ENCODE measurements around the gene BRSK2. TPM values are rescaled to one million over a fixed set of nuclear protein-coding genes. Genes with fewer than 3 reads are reported as not detected.

BRSK2 gene
- total and polyA plus RNA-seq, 4 donors = 0.35 to 0.56 (median 0.52) TPM

- DNase-seq (no peak), ATAC-seq (ENCODE audit: insufficient read depth, low FRiP score) (no peak)
- TF ChIP-seq CTCF (IDR thresholded peaks at IDR 0.05; ENCODE audit: control extremely low read depth, extremely low read depth) = no peak
- Histone ChIP-seq H3K9me3 (ENCODE audit: control insufficient read depth in 4 of 4, insufficient read depth in 3 of 4, low read length in 3 of 4) (no peaks in the 10 kb centered on the region), H3K27ac (ENCODE audit: low read depth in 1 of 2, low read length in 1 of 2) (peak overlapping the region in 1 of 2 donors; percentile 57), H3K4me1 (ENCODE audit: control insufficient read depth in 5 of 5, insufficient read depth in 5 of 5, low read length in 5 of 5) (peaks cover 1 to 47% (median 9%) of the 10 kb centered on the region in 5 donors), H3K27me3 (ENCODE audit: control insufficient read depth in 3 of 3, insufficient read depth in 3 of 3, low read length in 2 of 3) (no peaks in the 10 kb centered on the region), H3K4me3 (no peak overlapping the region), H3K9ac (ENCODE audit: insufficient read depth in 1 of 2, low read length in 2 of 2) (no peak overlapping the region), H3K36me3 (ENCODE audit: control insufficient read depth in 4 of 4, insufficient read depth in 4 of 4, low read length in 4 of 4) (peaks cover 3 to 42% (median 11%) of the 10 kb centered on the region in 4 donors)
- 93 to 94% methylated on average over 16 of the region's 16 CpGs for WGBS, 2 donors
Observed at GRCh38 chr11:1481861-1482441, 92.2 kb downstream of the BRSK2 start.

GRCh38 chr11:1482581-1483444, 93.1 kb downstream of the BRSK2 start:
- Histone ChIP-seq H3K9ac (ENCODE audit: insufficient read depth in 1 of 2, low read length in 2 of 2) (no peak overlapping the region), H3K4me3 (no peak overlapping the region), H3K36me3 (ENCODE audit: control insufficient read depth in 4 of 4, insufficient read depth in 4 of 4, low read length in 4 of 4) (peaks cover 1 to 39% (median 9%) of the 10 kb centered on the region in 4 donors), H3K9me3 (ENCODE audit: control insufficient read depth in 4 of 4, insufficient read depth in 3 of 4, low read length in 3 of 4) (no peaks in the 10 kb centered on the region), H3K4me1 (ENCODE audit: control insufficient read depth in 5 of 5, insufficient read depth in 5 of 5, low read length in 5 of 5) (peaks cover 9 to 55% (median 9%) of the 10 kb centered on the region in 5 donors), H3K27ac (ENCODE audit: low read depth in 1 of 2, low read length in 1 of 2) (peak overlapping the region in 1 of 2 donors; percentile 57), H3K27me3 (ENCODE audit: control insufficient read depth in 3 of 3, insufficient read depth in 3 of 3, low read length in 2 of 3) (no peaks in the 10 kb centered on the region)
- no peak for TF ChIP-seq CTCF (IDR thresholded peaks at IDR 0.05; ENCODE audit: control extremely low read depth, extremely low read depth)
- no peak for DNase-seq
- 70 to 88% methylated on average over 32 of the region's 32 CpGs for whole genome bisulfite sequencing, 2 donors
- peak; percentile 33 for ATAC-seq (ENCODE audit: insufficient read depth, low FRiP score)

- H3K4me3 ChIP-seq = no peak overlapping the region
- 52 to 64% methylated on average over 6 of the region's 6 CpGs for WGBS, 2 donors
- H3K4me1 ChIP-seq (ENCODE audit: control insufficient read depth in 5 of 5, insufficient read depth in 5 of 5, low read length in 5 of 5) = peaks cover 9 to 62% (median 9%) of the 10 kb centered on the region in 5 donors
- TF ChIP-seq CTCF (IDR thresholded peaks at IDR 0.05; ENCODE audit: control extremely low read depth, extremely low read depth) = no peak
- ATAC-seq (ENCODE audit: insufficient read depth, low FRiP score) (no peak), DNase-seq (no peak)
- no peaks in the 10 kb centered on the region for H3K27me3 ChIP-seq (ENCODE audit: control insufficient read depth in 3 of 3, insufficient read depth in 3 of 3, low read length in 2 of 3)
- no peak overlapping the region for H3K9ac ChIP-seq (ENCODE audit: insufficient read depth in 1 of 2, low read length in 2 of 2)
- no peaks in the 10 kb centered on the region for H3K9me3 ChIP-seq (ENCODE audit: control insufficient read depth in 4 of 4, insufficient read depth in 3 of 4, low read length in 3 of 4)
- H3K36me3 ChIP-seq (ENCODE audit: control insufficient read depth in 4 of 4, insufficient read depth in 4 of 4, low read length in 4 of 4) = peaks cover 0 to 32% (median 9%) of the 10 kb centered on the region in 4 donors
- H3K27ac ChIP-seq (ENCODE audit: low read depth in 1 of 2, low read length in 1 of 2) = peak overlapping the region in 1 of 2 donors; percentile 57
Observed at GRCh38 chr11:1483445-1483961, 93.8 kb downstream of the BRSK2 start.

Data from lung (tissue), 12 donors.